Right kidney (tissue), 1 donor: ENCODE measurements around the gene LYPD5.

Experiments used
- DNase-seq: peaks from one replicate; pipeline ENCODE4 v3.0.0-alpha.2; 2016

The LYPD5 gene

GRCh38 chr19:43752287-43752875, 49.9 kb downstream of the LYPD5 start:
- DNase-seq: no peak

DNA sequence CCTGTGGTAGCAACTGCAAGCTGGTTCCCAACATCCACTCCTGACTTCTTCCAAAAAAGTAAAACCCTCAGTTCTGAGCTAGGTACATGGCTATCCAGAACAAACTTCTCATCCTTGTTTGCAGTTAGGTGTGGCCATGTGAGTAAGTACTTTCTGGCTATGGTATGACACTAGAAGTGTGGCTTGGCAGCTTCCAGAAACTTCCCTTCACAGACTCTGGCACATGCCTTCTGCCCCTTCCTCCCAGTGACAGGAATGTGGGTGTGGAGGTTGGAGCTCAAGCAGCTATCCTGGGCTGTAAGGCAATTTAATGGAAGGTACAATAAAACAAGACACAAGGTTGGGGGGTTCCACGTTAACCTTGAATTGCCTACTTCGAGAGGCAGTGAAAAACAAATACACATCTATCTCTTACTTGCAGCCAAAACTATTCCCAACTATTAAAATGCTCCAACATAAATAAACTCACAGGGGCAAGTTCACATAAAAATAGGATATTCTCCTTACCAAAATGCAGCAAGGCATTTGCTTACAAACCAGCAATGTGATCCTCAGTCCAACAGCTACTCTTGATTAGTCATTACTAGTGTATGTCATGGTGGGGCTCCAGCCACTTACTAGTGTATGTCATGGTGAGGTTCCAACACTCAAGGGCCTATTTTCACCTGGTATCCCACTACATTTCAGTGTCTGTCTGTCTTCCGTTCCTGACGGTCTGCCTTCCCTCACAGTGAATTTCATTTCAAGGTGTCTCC, 50.6 kb downstream of the LYPD5 start:
- DNase-seq: no peak

DNA sequence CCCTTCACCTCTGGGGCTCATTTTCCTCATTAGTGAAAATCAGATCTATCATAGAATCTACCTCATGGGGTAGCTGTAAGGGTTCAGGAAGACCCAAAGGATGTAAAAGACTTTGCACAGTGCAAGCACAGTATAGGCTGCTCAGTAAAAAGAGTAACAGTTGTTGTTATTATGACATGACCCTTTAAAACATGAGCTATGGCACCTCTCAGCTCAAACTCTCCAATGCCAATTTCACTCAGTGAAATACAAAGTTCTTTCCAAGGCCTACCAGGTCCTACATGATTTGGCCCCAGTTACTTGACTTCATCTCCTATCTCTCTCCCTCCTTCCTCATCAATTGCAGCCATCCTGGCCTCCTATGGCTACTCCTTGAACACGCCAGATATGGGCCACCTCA, 52.3 kb downstream of the LYPD5 start:
- no peak for DNase-seq

DNA sequence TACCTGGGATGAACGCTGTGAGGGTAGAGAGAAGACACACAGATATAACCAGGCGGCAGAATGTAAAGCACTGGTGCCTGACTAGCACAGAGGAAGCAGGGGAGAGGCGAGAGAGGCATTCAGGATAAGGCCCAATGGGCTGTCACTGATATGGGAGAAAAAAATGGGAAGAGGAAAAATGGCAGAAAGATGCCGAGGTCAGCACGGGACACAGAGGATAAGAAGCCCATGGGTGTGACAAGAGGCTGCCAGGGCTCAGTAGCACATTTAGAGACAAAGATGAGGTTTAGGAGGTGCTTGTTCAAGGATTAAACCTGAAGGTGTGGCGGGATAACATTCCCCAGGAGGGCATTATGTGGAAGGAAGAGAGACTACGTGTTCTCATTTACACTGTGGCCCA, 53.1 kb downstream of the LYPD5 start:
- DNase-seq: no peak

DNA sequence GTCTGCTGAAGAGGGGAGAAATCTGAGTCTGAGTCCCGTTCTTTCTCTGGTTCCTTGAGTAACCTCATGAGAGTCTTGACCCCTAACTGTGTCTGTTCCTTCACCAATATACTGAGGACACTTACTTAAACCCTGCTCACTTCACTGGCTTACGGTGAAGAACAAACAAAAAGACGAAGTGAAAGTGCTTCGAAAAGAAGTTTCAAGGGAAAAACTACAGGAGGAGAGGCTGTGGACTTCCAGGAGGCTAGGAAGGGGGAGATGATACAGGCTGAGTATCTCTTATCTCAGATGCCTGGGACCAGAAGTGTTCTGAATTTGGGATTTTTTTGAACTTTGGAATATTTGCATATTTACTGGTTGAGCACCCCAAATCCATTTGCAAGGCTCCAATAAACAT, 53.6 kb downstream of the LYPD5 start:
- no peak for DNase-seq

DNA sequence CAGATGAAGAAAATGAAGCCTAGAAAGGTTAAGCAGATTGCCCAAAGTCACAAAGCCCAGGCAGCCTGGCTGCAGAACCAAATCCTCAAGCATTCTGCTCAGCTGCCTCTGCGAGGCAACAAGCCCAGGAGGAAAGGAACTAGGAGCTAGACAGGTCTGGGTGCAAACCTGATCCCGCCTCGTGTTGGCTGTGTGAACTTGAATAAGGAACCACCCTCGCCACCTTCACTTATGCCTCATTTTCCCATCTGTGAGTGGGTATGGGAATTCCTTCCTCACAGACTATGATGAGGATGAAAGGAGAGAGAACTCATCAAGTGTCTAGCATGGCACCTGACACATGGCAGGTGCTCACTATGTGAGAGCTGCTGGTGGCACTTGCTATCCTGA, 54.0 kb downstream of the LYPD5 start:
- DNase-seq: no peak

- DNase-seq: no peak
Observed at GRCh38 chr19:43747557-43748204, 54.6 kb downstream of the LYPD5 start.
